Parathyroid adenoma (tissue), 2 donors: Measurements from ENCODE around the gene SLC13A5.

Source experiments
- H2AFZ ChIP-seq: fragments of 300-600 bp; sonication (generic); one replicate; pipeline ENCODE4 v1.7.0; 2017; ENCODE audit warnings: antibody characterized with exemption, mild to moderate bottlenecking
- H3K27ac ChIP-seq: fragments of 300-600 bp; sonication (generic); one replicate; pipeline ENCODE4 v1.7.0; 2017
- H3K27me3 ChIP-seq: fragments of 300-600 bp; sonication (generic); one replicate; pipeline ENCODE4 v1.7.0; 2017; ENCODE audit warnings: low read length; ENCODE audit not compliant: control insufficient read depth, insufficient read depth
- H3K36me3 ChIP-seq: fragments of 300-600 bp; sonication (generic); one replicate; pipeline ENCODE4 v1.7.0; 2017; ENCODE audit warnings: low read length; ENCODE audit not compliant: control insufficient read depth, insufficient read depth
- H3K4me1 ChIP-seq: fragments of 300-600 bp; sonication (generic); one replicate; pipeline ENCODE4 v1.7.0; 2017; ENCODE audit warnings: control low read depth
- H3K4me2 ChIP-seq: fragments of 300-600 bp; sonication (generic); one replicate; pipeline ENCODE4 v1.7.0; 2017; ENCODE audit warnings: low read length
- H3K4me3 ChIP-seq: fragments of 300-600 bp; sonication (generic); one replicate; pipeline ENCODE4 v1.7.0; 2017; ENCODE audit warnings: low read depth, low read length
- H3K79me2 ChIP-seq: fragments of 300-600 bp; sonication (generic); one replicate; pipeline ENCODE4 v1.7.0; 2017; ENCODE audit warnings: control low read depth
- H3K9ac ChIP-seq: fragments of 300-600 bp; sonication (generic); one replicate; pipeline ENCODE4 v1.7.0; 2017; ENCODE audit warnings: mild to moderate bottlenecking
- H3K9me3 ChIP-seq: fragments of 300-600 bp; sonication (generic); one replicate; pipeline ENCODE4 v1.7.0; 2017; ENCODE audit warnings: low read length; ENCODE audit not compliant: control insufficient read depth
- CTCF ChIP-seq: fragments of 300-600 bp; sonication (generic); IDR thresholded peaks from one replicate; pipeline ENCODE4 v1.7.0; 2017; ENCODE audit warnings: antibody characterized with exemption, mild to moderate bottlenecking
- donor health status: primary hyperparathyroidism.

Gene SLC13A5

GRCh38 chr17:6702567-6703215 is 10.5 kb downstream of the SLC13A5 start:
- Histone ChIP-seq H3K9ac (no peak overlapping the region), H3K36me3 (no peaks in the 10 kb centered on the region), H3K4me3 (no peak overlapping the region), H3K27ac (no peak overlapping the region), H3K79me2 (no peaks in the 10 kb centered on the region), H3K27me3 (no peaks in the 10 kb centered on the region), H3K4me1 (no peaks in the 10 kb centered on the region), H3K9me3 (no peaks in the 10 kb centered on the region), H3K4me2 (no peak overlapping the region), H2AFZ (no peak overlapping the region)
- TF ChIP-seq CTCF = no peak

GRCh38 chr17:6701719-6702118 is 11.4 kb downstream of the SLC13A5 start:
- H3K9ac ChIP-seq = no peak overlapping the region
- H3K4me2 ChIP-seq = no peak overlapping the region
- H3K27me3 ChIP-seq = no peaks in the 10 kb centered on the region
- no peak overlapping the region for H2AFZ ChIP-seq
- no peaks in the 10 kb centered on the region for H3K36me3 ChIP-seq
- no peaks in the 10 kb centered on the region for H3K4me1 ChIP-seq
- no peaks in the 10 kb centered on the region for H3K79me2 ChIP-seq
- no peak for TF ChIP-seq CTCF
- H3K27ac ChIP-seq = no peak overlapping the region
- H3K4me3 ChIP-seq = no peak overlapping the region
- H3K9me3 ChIP-seq = no peaks in the 10 kb centered on the region

GRCh38 chr17:6700948-6701307 is 12.2 kb downstream of the SLC13A5 start:
- no peak for TF ChIP-seq CTCF
- Histone ChIP-seq H3K36me3 (no peaks in the 10 kb centered on the region), H3K4me2 (no peak overlapping the region), H3K27ac (no peak overlapping the region), H3K27me3 (no peaks in the 10 kb centered on the region), H2AFZ (no peak overlapping the region), H3K79me2 (no peaks in the 10 kb centered on the region), H3K4me3 (no peak overlapping the region), H3K4me1 (no peaks in the 10 kb centered on the region), H3K9me3 (no peaks in the 10 kb centered on the region), H3K9ac (no peak overlapping the region)

GRCh38 chr17:6699997-6700947 is 12.9 kb downstream of the SLC13A5 start:
- H3K4me1 ChIP-seq = no peaks in the 10 kb centered on the region
- H3K79me2 ChIP-seq = no peaks in the 10 kb centered on the region
- H3K36me3 ChIP-seq = no peaks in the 10 kb centered on the region
- no peak overlapping the region for H3K4me2 ChIP-seq
- H3K9me3 ChIP-seq = no peaks in the 10 kb centered on the region
- H2AFZ ChIP-seq = no peak overlapping the region
- H3K27me3 ChIP-seq = no peaks in the 10 kb centered on the region
- no peak for TF ChIP-seq CTCF
- H3K9ac ChIP-seq = no peak overlapping the region
- H3K4me3 ChIP-seq = no peak overlapping the region
- H3K27ac ChIP-seq = no peak overlapping the region
